Activated T-helper 1 cell treated with anti-CD3 and anti-CD28 coated beads, Interleukin-2, amount 50 U/mL, for 16 hours (primary cell): ENCODE data around the gene SLC26A11.

Source experiments
- DNase-seq, 2 donors: peaks; one replicate each; pipeline ENCODE4 v3.0.0-alpha.2; 2020; ENCODE audit warnings: low read depth in 1 of 2, low spot score in 1 of 2

SLC26A11 gene

GRCh38 chr17:80220054-80220735, at the start of gene SLC26A11, which contains the start of gene SGSH:
SLC26A11 (plus strand) TSS chr17:80220427; CDS start chr17:80221561, 1,134 bp downstream.
SGSH (minus strand) TSS chr17:80220333; CDS start chr17:80220313, 20 bp downstream.
- DNase-seq, result peak; percentile 40 to 47

GRCh38 chr17:80171681-80172080, 48.5 kb upstream of the SLC26A11 start:
- no peak for DNase-seq

DNA sequence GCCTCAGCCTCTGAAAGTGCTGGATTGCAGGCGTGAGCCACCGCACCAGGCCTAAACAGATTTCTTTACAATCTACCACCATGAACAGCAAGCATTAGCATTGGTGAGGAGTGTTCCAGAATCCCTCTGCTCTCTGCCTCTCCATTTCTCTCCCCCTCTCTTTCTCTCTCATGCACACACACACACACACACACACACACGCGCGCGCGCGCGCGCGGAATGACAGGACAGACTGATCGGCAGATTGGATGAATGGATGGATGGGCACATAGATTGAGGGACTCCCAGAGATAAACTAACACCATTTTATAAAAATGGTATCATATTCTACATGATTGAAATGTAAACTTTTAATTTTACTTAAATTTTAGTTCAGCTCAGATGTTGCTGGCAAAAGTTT, 47.1 kb upstream of the SLC26A11 start:
- DNase-seq, result no peak

DNA sequence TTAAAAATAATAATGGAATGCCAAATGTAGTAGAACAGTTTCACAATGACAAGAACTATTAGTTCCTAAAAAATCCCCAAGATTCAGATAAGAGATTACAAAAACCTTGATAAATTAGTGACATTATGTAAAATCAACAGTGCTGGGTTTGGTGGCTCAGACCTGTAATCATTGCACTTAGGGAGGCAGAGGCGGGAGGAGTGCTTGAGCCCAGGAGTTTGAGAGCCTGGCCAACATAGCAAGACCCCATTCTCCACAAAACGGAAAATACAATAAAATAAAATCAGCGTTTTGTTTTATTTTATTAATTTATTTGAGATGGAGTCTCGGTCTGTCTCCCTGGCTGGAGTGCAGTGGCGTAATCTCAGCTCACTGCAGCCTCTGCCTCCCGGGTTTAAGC, 46.3 kb upstream of the SLC26A11 start:
- no peak for DNase-seq

GRCh38 chr17:80176757-80177156, 43.5 kb upstream of the SLC26A11 start:
- no peak for DNase-seq

DNA sequence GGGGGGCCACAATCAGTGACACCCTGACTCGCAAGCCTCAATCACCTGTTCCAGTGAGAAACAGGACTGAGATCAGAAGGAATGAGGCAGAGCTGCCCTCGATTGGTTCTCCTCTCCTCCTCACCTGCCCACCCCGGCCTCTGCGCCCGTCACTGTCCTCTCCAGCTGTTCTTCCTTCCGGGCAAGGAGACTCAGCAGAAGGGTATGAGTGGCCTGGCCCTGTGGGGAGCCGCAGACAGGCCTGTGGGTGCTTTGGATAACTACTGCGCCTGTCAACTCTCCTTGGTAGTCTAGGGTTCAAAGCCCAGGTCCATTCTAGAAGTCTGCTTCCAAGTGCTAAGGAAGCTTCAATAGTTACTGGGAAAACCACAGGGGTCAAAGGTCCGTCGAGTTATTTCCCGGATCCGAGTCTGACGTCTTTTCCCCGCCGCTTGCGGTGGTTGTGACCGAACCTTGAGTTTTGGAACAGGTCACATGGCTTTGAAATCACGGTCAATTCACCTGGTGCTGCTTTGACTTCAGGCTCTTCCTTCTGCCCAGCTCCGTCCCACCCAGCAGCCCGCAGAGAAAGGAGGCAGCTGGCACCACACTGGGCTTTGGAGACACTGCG, 42.1 kb upstream of the SLC26A11 start:
- DNase-seq, result no peak

- DNase-seq, result no peak
Observed at GRCh38 chr17:80180192-80180591, 40.0 kb upstream of the SLC26A11 start.

DNA sequence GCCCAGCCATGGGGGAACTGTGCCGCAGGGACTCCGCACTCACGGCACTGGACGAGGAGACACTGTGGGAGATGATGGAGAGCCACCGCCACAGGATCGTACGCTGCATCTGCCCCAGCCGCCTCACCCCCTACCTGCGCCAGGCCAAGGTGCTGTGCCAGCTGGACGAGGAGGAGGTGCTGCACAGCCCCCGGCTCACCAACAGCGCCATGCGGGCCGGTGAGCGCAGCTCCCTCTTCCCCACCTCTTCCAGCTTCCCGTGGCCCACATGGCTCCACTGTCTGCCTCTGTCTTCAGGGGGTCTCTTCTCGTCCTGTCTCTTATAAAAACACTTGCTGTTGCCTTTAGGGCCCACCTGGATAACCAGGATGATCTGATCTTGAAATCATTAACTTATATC, 38.8 kb upstream of the SLC26A11 start:
- no peak for DNase-seq

DNA sequence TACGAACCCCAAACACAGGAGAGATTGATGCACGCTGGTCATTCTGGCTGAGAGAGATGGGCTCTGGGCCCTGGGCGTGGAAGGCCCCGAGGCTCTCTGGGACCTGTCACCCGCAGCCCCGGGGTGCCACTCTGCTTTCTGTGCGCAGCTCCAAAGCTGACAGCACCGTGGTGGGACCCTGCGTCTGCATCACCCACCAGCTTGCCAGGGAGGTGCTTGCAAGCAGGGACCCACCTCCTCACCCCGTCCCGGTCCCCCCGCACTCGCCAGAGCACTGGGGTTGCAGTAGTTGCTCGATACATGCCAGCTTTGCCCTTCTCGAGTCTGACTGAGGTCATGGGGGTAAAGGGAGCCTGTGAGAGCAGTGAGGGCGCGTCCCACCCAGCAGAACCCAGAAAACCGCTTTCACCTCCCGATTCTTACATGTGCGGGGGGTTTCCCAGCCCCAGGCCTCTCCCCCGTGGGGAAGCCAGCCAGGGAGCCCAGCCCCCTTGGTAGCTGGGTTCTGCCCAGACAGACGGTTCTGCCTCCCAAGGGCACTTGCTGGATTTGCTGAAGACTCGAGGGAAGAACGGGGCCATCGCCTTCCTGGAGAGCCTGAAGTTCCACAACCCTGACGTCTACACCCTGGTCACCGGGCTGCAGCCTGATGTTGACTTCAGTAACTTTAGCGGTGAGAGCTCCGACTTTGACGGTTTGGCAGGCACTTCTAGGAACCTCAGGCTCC, 37.9 kb upstream of the SLC26A11 start:
- no peak for DNase-seq

DNA sequence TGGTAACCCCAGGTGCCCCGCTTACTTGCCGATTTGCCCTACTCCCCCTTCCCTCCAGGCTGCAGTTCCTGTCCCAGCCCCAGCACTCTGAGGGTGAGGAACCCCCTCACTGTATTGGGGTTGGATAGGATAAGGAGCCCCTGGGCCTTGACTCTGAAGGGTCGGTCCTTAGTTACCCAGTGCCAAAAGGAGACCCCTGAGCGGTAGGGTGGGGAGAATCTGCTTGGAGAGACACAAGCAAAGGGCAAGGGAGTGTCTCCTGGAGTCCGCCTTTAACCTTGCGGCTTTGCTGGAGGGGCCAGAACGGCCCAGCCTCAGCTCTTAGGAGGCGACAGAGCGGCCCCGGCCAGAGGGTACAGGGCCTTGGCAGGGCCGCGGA, 37.4 kb upstream of the SLC26A11 start:
- DNase-seq, result no peak

DNA sequence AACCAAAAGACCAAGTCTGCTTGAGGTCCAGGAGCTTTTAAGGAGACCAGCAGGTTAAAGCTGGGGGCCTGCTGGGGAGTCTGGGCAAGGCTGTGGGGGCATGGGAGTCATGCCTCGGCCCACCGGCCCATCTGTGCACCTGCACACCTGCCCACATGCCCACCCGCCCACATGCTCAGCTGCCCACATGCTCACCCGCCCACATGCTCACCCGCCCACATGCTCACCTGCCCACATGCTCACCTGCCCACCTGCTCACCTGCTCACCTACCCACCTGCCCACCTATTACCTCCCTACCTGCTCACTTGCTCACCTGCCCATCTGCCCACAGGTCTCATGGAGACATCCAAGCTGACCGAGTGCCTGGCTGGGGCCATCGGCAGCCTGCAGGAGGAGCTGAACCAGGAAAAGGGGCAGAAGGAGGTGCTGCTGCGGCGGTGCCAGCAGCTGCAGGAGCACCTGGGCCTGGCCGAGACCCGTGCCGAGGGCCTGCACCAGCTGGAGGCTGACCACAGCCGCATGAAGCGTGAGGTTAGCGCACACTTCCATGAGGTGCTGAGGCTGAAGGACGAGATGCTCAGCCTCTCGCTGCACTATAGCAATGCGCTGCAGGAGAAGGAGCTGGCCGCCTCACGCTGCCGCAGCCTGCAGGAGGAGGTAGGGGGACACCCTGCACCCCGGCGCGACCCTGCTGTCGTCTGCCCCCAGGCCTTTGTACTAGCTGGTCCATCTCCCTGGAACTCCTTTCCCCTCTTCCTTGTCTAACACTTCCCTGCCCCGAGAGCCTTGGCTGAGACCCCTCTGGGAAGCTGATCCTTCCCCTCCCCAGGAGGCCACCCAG, 36.4 kb upstream of the SLC26A11 start:
- no peak for DNase-seq

DNA sequence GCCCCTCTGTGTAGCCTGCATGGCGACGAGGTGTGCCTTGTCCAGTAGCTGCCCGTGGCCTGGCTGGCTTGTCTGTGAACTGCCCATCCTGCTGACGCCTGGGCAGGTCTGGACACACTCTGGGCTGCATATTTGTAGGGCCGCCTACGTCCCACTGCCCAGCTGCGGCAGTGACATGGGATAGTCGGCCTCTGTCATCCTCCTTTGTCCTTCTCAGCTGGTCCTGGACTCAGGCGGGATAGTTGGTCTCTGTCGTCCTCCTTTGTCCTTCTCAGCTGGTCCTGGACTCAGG, 35.9 kb upstream of the SLC26A11 start:
- no peak for DNase-seq

DNA sequence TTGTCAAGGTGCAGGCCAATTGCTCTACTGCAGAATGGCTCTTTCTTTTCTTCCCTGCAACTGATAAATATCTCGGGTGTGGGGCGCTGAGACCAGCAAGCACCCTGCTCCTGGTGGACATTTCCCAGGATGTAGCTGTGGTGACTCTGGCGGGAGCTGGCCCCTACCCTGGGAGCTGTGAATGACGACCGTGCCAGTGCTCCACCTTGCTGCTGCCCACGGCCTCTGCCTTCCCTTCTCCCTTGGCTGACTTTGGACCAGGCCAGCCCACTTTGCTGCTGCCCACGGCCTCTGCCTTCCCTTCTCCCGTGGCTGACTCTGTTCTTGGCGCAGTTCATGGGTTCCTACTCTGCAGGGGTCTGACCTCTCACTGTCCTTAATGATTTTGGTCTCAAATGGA, 34.3 kb upstream of the SLC26A11 start:
- no peak for DNase-seq

DNA sequence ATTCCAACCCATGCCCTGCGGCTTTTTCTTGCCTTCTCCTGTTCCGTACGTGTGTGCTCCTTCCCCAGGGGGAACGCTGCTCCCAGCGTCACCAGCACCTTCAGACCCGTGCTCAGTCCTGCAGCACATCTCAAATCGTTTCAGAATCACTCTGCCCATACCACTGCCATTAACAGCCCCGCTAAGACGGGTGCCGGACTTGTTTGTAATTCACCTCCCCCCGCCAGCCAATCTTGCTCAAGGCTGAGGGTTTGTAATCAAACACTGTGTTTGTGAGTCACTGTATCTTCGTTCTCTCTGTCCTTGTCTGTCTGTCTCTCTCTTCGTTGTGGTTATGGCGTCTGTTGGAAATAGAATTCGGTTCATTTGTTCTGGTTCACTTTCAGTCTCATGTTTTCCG, 33.1 kb upstream of the SLC26A11 start:
- DNase-seq, result no peak

GRCh38 chr17:80187515-80187941, 32.7 kb upstream of the SLC26A11 start:
- no peak for DNase-seq

DNA sequence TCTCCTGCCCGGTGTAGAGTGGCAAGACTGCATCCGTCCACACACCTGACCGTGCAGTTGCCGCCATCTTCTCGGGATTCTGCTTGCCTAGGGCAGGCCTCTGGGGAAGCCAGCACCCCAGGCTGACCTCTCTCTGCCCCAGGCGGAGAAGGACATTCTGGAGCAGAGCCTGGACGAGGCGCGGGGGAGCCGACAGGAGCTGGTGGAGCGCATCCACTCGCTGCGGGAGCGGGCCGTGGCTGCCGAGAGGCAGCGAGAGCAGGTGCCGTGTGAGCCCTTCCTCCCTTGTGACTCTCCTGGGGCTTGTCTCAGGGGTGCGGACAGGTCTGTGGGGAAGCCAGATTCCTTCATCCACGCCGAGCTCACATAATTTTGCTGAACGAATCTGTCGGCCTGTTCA, 30.6 kb upstream of the SLC26A11 start:
- no peak for DNase-seq

DNA sequence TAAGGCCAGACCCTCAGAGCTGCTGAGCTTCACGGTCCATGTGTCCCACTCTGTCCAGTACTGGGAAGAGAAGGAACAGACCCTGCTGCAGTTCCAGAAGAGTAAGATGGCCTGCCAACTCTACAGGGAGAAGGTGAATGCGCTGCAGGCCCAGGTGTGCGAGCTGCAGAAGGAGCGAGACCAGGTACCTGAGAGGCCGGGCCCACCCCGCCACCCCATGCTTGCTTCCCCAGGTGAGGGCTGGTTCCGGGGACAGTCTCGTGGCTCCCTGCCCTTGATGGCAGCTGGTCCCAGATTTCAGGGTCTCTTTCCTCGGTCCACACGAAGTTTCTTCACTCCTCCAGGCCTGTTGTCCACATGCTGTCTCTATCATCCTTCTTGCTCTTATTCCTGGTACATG, 29.5 kb upstream of the SLC26A11 start:
- DNase-seq, result no peak

DNA sequence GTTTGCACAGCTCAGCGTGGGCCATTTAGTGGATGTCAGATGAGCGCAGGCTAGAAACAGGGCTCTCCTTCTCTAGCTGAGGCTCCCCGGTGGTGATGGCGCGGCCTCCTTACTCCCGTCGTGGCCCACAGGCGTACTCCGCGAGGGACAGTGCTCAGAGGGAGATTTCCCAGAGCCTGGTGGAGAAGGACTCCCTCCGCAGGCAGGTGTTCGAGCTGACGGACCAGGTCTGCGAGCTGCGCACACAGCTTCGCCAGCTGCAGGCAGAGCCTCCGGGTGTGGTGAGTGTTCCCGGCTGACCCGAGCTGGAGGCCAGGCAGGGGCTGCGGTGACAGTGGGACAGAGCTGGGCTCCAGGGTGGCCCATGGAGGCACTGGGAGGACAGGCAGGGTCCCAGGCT, 29.0 kb upstream of the SLC26A11 start:
- DNase-seq, result no peak

- DNase-seq, result no peak
Observed at GRCh38 chr17:80191865-80192661, 28.2 kb upstream of the SLC26A11 start.

GRCh38 chr17:80195141-80195540, 25.1 kb upstream of the SLC26A11 start:
- DNase-seq, result no peak
